ACC112 (cell line): ENCODE data around the gene PTPRN2.
"Not testable (repeated sequence)": the region's sequence is repeated elsewhere in the genome, so short reads cannot be mapped to it uniquely, and the experiment has no call there.

Experiments
- H2AFZ ChIP-seq: fragments of 200-600 bp; sonication (generic); one replicate; pipeline ENCODE4 v1.6.0; 2017; ENCODE audit warnings: antibody characterized with exemption, low read length; ENCODE audit not compliant: unreplicated experiment
- H3K27ac ChIP-seq: fragments of 200-600 bp; sonication (generic); 2 replicates; pipeline ENCODE4 v1.5.1; 2014; ENCODE audit warnings: low read depth, mild to moderate bottlenecking, antibody characterized with exemption, low read length, moderate library complexity
- H3K27me3 ChIP-seq: fragments of 200-600 bp; sonication (generic); 2 replicates; pipeline ENCODE4 v1.6.1; 2014; ENCODE audit warnings: mild to moderate bottlenecking, antibody characterized with exemption, low read length, moderate library complexity, mixed read lengths; ENCODE audit not compliant: insufficient read depth
- H3K36me3 ChIP-seq: fragments of 200-600 bp; sonication (generic); 2 replicates; pipeline ENCODE4 v1.6.1; 2016; ENCODE audit warnings: mild to moderate bottlenecking, antibody characterized with exemption, low read length, moderate library complexity, mixed read lengths; ENCODE audit not compliant: insufficient read depth
- H3K4me1 ChIP-seq: fragments of 200-600 bp; sonication (generic); one replicate; pipeline ENCODE4 v1.6.1; 2016; ENCODE audit warnings: low read length, mixed read lengths; ENCODE audit not compliant: insufficient read depth, unreplicated experiment, control insufficient read depth
- H3K4me3 ChIP-seq: fragments of 200-600 bp; sonication (generic); 2 replicates; pipeline ENCODE4 v1.5.1; 2014; ENCODE audit warnings: mild to moderate bottlenecking, low read depth, low read length
- H3K79me2 ChIP-seq: fragments of 200-600 bp; sonication (generic); one replicate; pipeline ENCODE4 v1.6.0; 2016; ENCODE audit warnings: low read length; ENCODE audit not compliant: control insufficient read depth, unreplicated experiment, insufficient read depth

Gene PTPRN2

GRCh38 chr7:157709531-157710251 lies 877.9 kb downstream of the PTPRN2 start:
- Histone ChIP-seq H3K4me3 (no peak overlapping the region), H2AFZ (no peak overlapping the region), H3K27ac (no peak overlapping the region), H3K4me1 (no peaks in the 10 kb centered on the region), H3K27me3 (no peaks in the 10 kb centered on the region), H3K79me2 (no peaks in the 10 kb centered on the region), H3K36me3 (no peaks in the 10 kb centered on the region)

- Histone ChIP-seq H2AFZ (no peak overlapping the region), H3K4me1 (no peaks in the 10 kb centered on the region), H3K27me3 (no peaks in the 10 kb centered on the region), H3K79me2 (no peaks in the 10 kb centered on the region), H3K27ac (no peak overlapping the region), H3K36me3 (no peaks in the 10 kb centered on the region), H3K4me3 (no peak overlapping the region)
Measured at GRCh38 chr7:157708919-157709295, 878.7 kb downstream of the PTPRN2 start.

- Histone ChIP-seq H3K4me1 (no peaks in the 10 kb centered on the region), H3K4me3 (no peak overlapping the region), H3K79me2 (no peaks in the 10 kb centered on the region), H2AFZ (no peak overlapping the region), H3K27me3 (no peaks in the 10 kb centered on the region), H3K27ac (no peak overlapping the region), H3K36me3 (no peaks in the 10 kb centered on the region)
Measured at GRCh38 chr7:157707983-157708918, 879.4 kb downstream of the PTPRN2 start.

GRCh38 chr7:157704365-157704764 lies 883.3 kb downstream of the PTPRN2 start:
- H3K4me3 ChIP-seq: no peak overlapping the region
- no peaks in the 10 kb centered on the region for H3K4me1 ChIP-seq
- no peaks in the 10 kb centered on the region for H3K36me3 ChIP-seq
- H3K27me3 ChIP-seq: no peaks in the 10 kb centered on the region
- H3K27ac ChIP-seq: no peak overlapping the region
- H3K79me2 ChIP-seq: no peaks in the 10 kb centered on the region
- H2AFZ ChIP-seq: no peak overlapping the region

DNA sequence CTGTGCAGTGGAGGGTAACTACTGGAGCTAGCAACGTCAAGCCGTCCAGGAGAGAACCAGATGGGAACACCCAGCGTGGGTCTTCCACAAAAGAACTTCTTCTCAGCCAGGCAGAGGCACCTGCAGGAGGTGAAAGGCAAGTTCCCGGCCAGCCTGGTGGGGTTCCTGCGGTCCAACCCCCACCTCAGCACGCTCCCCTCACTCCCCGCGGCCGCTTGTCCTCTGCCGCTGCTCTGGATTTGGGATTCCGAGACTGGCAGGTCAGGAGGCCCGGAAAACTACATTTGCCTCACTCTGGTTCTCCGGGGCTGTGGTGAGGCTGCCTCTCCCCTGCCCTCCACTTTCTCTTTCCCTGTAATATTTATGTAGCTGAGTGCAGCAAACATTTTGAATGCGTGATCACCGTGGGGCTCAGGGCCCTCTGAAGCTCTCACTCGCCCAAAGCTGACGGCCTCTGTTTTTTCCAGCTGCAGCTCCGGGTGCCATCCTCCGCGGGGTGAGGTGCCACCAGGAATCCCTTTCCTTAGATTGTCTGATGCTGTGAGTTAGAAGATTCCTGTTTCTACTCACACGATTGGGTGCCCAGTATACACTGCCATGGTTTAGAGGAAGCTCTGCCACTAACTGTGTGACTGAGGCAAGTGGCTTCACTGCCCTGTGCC lies 884.0 kb downstream of the PTPRN2 start:
- Histone ChIP-seq H3K27ac (no peak overlapping the region), H3K27me3 (no peaks in the 10 kb centered on the region), H3K36me3 (no peaks in the 10 kb centered on the region), H2AFZ (no peak overlapping the region), H3K79me2 (no peaks in the 10 kb centered on the region), H3K4me1 (no peaks in the 10 kb centered on the region), H3K4me3 (no peak overlapping the region)

DNA sequence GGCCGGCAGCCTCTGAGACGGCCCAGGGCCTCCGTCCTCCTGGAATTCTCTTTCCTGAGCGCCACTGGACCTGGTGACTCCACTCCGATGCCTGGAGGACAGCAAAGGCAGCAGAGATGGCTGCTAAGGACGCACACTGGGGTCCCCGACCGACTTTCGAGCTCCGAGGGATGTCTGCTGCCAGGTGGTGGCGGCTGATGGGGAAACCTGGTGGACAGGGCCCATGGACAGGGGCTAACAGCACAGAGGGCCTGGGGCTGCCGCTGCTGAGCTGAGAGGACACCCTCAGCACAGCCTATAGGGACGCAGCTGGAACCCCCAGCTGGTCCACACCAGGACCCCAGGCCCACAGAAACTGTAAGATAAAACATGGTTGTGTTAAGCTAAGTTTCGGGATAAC lies 884.5 kb downstream of the PTPRN2 start:
- Histone ChIP-seq H2AFZ (no peak overlapping the region), H3K27ac (no peak overlapping the region), H3K4me3 (no peak overlapping the region), H3K4me1 (no peaks in the 10 kb centered on the region), H3K79me2 (no peaks in the 10 kb centered on the region), H3K36me3 (no peaks in the 10 kb centered on the region), H3K27me3 (no peaks in the 10 kb centered on the region)

DNA sequence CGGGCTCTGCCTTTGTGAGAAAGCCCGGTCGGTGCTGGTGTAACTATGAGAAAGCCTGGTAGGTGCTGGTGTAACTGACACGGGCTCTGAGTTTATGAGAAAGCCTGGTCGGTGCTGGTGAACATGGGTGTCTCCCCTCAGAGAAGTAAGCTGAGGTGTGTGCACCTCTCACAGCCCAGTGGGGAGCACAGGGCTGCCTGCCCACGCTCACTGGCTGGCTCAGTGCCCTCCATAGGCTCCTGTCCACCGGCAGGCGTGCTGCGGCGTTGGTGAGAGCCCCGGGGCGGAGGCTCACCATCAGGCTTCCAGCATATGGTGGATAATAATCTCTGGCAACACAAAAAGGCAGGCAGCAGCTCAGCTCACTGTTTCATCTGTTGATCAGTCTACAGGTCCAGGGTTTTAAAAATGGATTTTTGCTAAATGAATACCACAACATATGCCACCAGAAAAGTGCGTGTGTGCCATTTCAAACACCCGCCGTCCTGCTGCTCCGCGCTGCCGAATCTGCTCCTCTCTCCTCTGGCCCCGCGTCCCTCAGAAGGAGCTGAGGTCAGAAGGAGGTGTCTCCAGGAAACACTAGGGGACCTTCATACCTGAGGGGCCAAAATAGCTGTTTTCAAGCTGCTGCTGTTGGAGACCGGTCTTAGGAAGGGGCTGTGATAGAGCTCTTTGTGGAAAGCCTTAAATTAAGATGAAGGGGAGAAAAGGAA lies 885.2 kb downstream of the PTPRN2 start:
- H3K4me1 ChIP-seq: no peaks in the 10 kb centered on the region
- no peak overlapping the region for H2AFZ ChIP-seq
- no peaks in the 10 kb centered on the region for H3K36me3 ChIP-seq
- no peaks in the 10 kb centered on the region for H3K79me2 ChIP-seq
- H3K27me3 ChIP-seq: no peaks in the 10 kb centered on the region
- no peak overlapping the region for H3K27ac ChIP-seq
- no peak overlapping the region for H3K4me3 ChIP-seq

GRCh38 chr7:157701395-157702180 lies 886.0 kb downstream of the PTPRN2 start:
- H3K27ac ChIP-seq, H3K4me1 ChIP-seq, H3K79me2 ChIP-seq, H3K27me3 ChIP-seq, H2AFZ ChIP-seq, H3K4me3 ChIP-seq, H3K36me3 ChIP-seq: not testable (repeated sequence)

GRCh38 chr7:157700231-157701005 lies 887.2 kb downstream of the PTPRN2 start:
- H3K4me1 ChIP-seq: no peaks in the 10 kb centered on the region
- no peak overlapping the region for H3K4me3 ChIP-seq
- H2AFZ ChIP-seq: no peak overlapping the region
- no peaks in the 10 kb centered on the region for H3K79me2 ChIP-seq
- no peaks in the 10 kb centered on the region for H3K36me3 ChIP-seq
- H3K27ac ChIP-seq: no peak overlapping the region
- no peaks in the 10 kb centered on the region for H3K27me3 ChIP-seq
